HK-2 (cell line): ENCODE results near the gene ADORA2A.
A peak's percentile ranks its signal among the peaks of the same experiment; 100 is the strongest.

ENCODE experiments used
- DNase-seq: peaks from one replicate; pipeline ENCODE4 v3.0.0-alpha.2; 2018; ENCODE audit not compliant: unreplicated experiment

Gene ADORA2A

DNA sequence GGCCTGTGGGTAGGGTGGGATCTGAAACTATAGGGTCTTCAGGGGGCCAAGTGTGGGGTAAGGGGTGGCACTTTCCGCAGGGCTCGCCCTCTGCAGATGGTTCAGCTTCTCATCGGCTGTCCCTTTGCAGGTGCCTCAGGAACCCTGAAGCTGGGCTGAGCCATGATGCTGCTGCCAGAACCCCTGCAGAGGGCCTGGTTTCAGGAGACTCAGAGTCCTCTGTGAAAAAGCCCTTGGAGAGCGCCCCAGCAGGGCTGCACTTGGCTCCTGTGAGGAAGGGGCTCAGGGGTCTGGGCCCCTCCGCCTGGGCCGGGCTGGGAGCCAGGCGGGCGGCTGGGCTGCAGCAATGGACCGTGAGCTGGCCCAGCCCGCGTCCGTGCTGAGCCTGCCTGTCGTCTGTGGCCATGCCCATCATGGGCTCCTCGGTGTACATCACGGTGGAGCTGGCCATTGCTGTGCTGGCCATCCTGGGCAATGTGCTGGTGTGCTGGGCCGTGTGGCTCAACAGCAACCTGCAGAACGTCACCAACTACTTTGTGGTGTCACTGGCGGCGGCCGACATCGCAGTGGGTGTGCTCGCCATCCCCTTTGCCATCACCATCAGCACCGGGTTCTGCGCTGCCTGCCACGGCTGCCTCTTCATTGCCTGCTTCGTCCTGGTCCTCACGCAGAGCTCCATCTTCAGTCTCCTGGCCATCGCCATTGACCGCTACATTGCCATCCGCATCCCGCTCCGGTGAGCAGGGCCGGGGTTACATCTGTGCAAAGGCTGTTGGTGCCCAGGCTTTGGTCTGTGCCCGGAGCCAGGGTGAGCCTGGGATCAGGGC, 5.8 kb downstream of the ADORA2A start:
- DNase-seq: no peak

DNA sequence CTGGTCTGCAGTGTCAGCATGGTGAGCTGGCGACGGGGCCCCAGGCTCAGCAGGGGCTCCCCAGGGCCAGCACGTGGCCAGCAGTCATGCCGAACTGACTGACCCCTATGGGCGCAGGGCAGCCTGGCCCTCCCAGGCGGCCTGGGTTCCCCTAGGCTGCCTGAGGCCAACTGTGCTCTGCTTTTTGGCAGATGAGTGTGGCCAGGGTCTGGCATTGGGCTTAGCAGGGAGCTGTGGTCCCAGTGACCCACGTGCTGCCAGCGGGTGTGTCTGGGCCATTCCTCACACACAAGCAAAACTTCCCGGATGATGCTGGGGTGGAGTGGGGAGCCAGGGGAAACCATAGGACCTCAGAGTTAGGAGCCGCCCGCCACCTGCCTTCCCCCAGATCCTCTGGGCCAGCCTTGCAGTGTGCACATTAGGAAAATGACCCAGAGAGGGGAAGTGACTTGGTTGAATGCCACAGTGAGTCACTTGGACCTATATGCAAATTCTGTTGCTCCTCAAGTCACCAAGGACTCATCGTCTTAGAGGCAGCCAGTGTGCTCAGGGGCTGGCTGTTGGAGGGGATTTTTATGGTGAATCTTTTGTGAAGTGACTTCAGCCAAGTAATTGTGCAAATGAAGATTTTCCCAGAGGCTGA, 6.5 kb downstream of the ADORA2A start:
- DNase-seq: peak; percentile 49

DNA sequence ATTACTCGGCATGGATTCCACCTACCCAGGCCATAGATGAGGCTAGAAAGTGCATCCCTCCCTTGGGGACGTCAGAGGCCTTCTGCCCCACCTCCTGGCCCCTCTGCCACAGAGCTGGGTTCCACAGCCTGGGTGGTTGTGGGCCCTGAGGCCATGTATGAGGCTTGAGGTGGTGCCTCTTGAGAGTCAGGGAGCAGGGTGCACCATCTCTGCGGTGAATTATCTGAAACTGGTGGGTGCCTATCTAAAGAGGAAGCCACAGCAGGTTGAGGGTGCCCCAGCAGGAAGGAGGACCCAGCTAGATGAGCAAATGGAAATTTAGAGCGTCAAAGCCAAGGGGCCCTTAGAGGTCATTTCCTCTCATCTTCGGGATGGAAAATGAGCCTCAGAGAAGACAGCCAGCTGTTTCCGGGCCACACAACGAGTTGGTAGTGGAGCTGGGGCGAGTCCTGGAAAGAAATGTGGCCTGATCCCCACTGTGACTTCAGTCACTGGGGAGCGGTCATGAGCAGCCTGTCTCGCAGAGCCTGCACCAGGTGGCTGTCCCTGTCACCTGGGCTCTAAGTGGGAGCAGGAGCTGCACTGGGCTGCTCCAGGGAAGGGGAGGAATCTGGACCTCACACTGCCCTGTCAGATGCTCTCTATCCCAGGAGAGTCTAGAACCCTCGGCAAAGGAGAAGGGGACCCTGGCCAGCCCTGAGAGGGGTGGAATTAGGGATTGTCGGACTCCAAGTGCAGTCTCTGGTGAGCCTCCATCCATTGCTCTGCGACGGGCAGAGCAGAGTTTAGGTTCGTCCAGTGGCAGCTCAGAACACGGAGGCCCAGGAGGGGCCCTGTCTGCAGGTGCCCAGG, 7.3 kb downstream of the ADORA2A start:
- no peak for DNase-seq

DNA sequence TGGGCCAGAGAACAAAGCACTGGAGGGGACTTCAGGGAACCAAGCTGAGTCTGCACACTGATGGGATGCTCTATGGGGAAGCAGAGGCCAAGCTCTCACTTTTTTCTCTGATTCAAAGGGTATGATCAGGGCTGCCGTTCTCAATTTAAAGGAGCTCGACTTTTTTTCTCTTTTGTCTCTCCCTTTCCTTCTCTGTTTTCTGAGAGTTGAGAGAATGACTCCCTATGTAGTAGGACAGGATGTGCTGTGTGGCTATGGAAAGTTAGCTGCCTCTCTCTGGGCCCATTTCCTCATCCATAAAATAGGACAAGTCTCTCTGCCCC, 7.9 kb downstream of the ADORA2A start:
- DNase-seq: no peak

DNA sequence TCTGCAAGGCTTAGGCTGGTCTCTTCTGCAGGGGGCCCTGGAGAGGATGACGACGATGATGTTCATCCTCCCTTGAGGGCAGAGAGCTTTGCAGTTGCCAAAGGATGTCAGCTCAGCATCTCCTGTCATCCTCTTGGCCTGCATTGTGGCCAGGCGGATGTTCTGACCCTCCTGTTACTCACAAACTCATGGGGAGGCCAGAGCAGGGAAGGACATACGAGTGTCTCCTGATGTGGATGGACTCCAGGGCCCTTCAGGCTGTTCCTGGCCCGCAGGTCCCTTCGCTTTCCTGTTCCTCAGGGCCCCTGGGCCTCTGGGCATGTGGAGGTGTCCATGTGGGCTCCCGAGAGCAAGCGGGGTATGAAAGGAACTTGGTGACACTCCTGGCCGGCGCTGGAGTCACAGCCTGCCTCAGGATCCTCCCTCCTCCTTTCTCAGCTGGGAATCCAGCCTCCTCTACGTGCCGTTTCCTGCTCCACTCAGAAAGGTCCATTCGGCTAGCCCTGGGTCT, 8.5 kb downstream of the ADORA2A start:
- DNase-seq: no peak

DNA sequence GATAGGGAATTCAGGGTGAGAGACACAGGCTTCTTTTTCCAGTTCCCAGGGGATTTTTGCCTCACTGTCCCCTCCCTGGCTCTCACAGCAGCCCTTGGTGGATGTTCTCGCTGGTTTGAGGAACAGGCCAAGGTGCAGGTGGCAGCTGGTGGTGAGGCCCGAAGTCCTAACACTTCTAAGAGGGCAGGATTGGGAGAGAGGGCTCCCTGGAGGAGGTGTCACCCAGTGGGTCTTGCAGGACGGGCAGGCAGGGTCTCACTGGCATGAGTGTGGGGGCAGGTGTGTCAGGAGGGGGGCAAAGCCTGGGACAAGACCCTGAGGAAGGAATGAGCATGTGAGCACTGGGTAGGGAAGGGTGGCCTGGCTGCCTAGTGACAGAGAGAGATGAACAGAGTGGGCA, 9.2 kb downstream of the ADORA2A start:
- DNase-seq: no peak

DNA sequence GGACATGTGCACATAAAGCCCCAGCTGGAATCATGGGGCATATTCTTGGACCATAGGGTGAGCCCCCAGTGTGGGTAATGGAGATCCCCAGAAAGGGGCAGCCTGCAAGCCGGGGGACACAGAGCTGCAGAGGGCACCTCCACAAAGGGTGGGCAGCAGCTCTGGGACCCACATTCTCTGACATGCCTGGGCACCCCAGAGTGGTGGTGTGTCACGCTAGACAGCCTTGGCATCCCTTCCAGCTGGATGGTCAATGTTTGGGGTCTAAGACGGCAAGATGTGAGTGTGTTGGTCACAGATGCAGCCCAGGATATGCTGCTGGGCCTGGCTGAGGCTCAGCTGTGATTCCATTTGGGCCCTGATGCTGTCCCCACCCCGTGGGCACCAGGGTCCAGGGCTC, 9.7 kb downstream of the ADORA2A start:
- DNase-seq: no peak

DNA sequence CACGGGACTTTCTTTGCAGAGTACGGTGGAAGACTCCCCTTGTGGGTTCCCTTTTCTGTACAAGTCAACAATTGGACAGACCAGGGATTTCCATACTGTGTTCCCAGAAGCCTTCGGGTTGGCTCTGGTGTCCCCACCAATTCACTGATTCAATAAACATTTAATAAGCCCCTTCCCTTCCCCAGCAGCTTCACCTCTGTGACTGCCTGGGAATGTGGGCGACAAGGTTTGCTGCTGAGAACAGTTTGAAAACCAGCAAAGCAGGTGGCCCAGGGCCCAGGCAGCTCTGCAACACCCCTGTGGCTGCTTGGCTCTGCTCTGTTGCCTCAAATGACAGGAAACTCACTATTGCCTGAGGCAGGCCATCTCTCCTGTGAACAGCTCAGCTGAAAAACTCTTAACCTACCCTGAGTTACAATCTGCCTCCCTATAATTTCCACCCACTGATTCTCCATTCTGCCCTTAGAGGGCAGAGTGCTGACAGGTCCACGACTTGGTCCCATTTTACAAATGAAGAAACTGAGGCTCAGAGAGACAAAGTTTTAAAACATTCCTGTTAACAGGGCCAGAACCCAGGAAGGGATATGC, 10.4 kb downstream of the ADORA2A start:
- DNase-seq: no peak

DNA sequence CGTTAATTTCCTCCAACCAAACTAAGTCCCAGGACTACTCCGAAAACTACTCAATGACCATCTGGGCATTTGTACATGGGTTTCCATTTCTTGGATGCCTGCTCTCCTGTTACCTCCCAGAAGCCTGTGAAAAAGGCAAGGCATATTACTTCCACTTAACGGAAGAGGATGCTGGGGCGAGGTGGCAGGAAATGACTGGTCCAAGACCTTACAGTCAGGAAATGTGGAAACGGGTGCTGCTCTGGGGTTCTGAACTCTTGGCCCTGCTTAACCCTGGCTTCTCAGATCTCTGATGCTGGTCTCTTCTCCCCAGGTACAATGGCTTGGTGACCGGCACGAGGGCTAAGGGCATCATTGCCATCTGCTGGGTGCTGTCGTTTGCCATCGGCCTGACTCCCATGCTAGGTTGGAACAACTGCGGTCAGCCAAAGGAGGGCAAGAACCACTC, 12.9 kb downstream of the ADORA2A start:
- DNase-seq: no peak

DNA sequence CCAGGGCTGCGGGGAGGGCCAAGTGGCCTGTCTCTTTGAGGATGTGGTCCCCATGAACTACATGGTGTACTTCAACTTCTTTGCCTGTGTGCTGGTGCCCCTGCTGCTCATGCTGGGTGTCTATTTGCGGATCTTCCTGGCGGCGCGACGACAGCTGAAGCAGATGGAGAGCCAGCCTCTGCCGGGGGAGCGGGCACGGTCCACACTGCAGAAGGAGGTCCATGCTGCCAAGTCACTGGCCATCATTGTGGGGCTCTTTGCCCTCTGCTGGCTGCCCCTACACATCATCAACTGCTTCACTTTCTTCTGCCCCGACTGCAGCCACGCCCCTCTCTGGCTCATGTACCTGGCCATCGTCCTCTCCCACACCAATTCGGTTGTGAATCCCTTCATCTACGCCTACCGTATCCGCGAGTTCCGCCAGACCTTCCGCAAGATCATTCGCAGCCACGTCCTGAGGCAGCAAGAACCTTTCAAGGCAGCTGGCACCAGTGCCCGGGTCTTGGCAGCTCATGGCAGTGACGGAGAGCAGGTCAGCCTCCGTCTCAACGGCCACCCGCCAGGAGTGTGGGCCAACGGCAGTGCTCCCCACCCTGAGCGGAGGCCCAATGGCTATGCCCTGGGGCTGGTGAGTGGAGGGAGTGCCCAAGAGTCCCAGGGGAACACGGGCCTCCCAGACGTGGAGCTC, 13.5 kb downstream of the ADORA2A start:
- DNase-seq: no peak

DNA sequence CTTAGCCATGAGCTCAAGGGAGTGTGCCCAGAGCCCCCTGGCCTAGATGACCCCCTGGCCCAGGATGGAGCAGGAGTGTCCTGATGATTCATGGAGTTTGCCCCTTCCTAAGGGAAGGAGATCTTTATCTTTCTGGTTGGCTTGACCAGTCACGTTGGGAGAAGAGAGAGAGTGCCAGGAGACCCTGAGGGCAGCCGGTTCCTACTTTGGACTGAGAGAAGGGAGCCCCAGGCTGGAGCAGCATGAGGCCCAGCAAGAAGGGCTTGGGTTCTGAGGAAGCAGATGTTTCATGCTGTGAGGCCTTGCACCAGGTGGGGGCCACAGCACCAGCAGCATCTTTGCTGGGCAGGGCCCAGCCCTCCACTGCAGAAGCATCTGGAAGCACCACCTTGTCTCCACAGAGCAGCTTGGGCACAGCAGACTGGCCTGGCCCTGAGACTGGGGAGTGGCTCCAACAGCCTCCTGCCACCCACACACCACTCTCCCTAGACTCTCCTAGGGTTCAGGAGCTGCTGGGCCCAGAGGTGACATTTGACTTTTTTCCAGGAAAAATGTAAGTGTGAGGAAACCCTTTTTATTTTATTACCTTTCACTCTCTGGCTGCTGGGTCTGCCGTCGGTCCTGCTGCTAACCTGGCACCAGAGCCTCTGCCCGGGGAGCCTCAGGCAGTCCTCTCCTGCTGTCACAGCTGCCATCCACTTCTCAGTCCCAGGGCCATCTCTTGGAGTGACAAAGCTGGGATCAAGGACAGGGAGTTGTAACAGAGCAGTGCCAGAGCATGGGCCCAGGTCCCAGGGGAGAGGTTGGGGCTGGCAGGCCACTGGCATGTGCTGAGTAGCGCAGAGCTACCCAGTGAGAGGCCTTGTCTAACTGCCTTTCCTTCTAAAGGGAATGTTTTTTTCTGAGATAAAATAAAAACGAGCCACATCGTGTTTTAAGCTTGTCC, 14.3 kb downstream of the ADORA2A start:
- no peak for DNase-seq

DNA sequence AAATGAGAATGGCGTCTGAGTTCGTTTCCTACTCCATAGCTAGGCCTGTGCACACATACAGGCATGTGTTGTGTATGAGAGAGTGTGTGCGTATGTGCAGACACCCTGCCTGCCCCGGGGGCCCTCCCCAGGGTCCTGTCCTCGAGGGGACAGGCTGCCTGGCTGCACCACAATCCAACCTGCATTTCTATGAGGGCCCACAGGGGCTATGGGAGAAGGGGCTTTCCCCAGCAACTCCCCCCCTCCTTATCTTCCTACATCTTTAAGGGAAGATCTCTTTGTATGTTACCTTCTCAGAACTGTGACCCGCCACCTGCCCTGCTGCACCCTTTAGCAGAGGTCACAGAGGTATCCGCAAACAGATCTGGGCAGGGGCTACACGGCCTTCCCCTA, 14.9 kb downstream of the ADORA2A start:
- DNase-seq: no peak

DNA sequence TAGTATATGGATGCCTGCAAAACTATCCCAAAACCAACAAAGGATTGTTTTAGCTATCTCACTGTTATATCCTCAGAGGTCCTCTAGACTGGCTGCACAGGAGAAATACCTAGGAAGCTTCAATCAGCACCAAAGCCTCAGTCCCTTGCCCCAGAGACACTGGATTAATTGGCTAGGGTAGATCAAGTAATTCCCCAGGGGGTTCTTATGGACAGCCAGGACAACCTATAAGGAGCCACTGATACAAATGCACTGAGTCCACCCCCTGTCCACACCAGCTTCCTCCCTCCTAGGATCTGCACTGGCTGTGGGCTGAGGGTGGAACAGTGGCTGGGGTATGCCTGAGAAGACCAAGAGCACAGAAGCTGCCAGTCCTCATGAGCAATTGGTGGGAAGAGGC, 16.3 kb downstream of the ADORA2A start:
- no peak for DNase-seq

DNA sequence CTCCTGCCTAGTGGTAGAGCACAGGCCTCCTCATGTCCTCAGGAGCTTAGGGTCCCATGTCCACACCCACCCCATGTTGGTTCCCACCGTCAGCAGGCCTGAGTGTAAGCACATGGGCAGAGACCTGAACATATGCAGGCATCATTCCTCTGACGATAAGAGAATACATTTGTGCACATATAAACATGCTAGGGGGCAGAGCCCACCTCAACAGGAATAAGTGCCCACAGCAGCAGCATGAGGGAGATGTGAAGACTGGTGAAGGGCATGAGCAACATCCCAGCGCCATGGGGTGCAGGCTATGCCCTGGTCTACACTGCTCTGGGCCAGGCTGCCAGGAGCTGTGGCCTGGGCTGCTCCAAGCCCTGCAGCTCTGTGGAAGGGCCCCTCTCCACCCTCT, 16.9 kb downstream of the ADORA2A start:
- DNase-seq: no peak

DNA sequence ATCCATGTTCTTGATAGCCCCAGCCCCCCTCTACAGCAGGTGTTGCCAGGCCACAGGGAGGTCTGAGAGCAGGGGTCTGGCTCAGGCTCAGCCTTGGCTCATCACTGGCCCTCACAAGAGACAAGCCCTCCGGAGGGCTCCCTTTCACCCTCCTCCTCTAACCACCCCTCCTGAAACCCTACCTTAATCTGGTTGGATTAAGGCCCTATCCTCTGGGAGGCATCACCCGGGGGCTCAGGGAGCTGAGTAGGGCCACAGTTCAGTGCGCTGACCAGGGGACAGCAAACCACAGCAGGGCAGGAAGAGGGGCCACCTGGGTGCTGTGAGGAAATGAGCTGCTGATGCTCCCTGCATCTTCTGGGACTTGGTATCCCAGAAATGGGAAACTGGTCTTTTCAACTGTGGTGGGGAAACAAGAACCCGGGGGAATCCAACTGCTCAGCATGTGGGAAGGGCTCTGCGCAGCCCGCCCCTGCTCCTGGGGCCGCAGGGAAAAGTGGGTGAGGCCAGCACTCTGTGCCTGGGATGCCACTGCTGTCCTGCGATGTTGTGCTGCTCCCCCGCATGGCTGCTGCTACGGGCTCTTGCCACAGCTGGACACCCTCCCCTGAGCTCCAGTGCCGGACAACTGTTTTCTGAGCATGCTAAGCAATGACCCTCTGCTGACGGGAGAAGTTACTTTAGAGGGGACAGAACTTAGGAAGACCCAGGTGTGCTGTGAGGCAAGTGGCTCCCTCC, 17.5 kb downstream of the ADORA2A start:
- DNase-seq: no peak

DNA sequence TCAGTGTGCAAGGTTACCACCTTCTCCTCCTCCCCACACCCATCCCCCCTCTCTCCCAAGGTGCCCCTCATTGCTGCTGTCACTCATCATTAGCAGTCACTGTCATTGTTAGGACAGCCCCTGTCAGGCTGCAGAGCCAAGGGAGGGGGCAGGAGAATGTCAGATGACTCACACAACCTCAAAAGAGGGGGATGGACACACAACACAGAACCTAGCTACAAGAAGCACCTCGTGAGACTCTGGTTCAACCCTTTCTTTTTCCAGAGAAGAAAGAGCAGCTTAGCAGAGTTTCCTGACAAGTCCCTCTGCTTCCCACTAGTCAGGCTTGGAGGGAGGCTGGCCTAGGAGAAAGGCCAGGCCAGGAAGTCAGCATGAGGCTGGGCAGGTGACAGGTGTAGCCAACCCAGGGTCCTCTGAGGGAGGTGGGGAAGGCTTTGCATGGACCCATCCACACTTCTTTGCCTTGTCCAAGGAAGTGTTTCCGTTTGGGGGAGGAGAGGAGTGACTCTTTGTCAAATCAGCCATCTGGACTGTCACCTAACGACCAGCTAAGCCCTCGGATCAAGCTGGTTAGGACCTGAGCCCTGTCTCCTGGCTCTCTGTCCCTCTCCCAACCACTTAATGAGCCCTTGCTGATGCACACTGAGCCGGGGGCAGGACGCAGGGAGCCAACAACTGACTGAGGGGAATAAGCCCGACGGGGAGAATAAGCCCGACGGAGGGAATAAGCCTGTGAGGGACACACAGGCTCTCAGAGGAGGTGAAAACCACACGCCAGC, 18.3 kb downstream of the ADORA2A start:
- DNase-seq: no peak

DNA sequence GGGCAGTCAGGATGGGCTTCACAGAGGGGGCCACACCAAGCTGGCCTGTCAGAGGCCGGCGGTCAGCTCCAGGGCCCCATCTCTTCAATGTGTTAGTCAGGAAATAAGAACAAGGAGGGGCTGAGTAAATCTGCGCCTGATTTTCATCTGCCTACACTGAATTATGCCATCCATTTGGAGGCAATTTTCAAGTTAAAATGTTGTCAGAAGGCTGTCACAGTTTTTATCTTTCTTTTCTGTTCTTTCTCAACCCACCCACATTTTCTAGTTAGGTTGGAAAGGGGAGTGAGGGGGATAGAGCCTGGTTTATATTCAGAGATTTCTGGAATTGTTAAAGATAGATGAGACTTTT, 18.8 kb downstream of the ADORA2A start:
- DNase-seq: no peak

DNA sequence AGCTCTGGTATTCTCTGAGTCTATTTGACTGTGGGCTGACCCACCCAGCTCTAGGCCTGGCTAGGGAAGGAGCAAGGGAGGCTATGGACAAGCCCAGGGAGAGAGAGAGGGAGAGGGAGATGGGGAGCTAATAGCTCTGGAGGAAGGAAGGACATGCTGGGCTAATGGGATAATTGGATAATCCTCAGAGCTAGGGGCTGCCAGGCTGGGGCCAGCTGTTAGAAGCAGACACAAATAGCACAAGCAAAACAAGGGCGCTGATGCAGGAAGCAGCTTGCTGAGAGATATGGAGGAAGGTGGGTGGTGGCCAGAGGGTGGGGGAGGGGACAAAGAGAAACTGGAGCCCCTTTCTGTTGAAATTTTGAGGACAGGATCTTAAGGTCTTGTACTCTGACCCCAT, 23.2 kb downstream of the ADORA2A start:
- no peak for DNase-seq

DNA sequence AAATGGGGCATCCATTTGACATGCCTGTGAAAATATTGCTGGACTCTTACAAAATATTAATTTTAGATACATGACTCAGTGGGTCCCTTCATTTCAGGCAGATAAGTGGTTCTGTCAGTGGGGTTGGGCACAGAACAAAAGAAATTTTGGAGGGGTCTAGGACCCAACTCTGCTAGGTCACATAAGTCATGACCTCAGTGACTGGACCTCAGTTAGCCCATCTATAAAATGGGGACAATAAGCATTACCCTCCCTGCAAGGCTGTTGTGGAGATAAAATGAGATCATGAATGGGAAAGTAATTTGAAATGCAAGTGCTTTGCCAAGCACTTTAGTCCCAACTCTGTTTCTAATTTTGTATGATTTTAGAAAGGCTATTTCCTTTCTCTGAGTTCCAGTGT, 23.8 kb downstream of the ADORA2A start:
- no peak for DNase-seq
